SU-DHL-6 (cell line): ENCODE measurements around the gene NOS1AP.

Source experiments
- EZH2phosphoT487 ChIP-seq: fragments of 200-600 bp; sonication (generic), shearing (Covaris generic); conservative IDR thresholded peaks from 2 replicates; pipeline ENCODE4 v1.6.1; 2018; ENCODE audit warnings: mild to moderate bottlenecking, antibody characterized with exemption, low read length, moderate library complexity, mixed read lengths
- TF ChIP-seq, protein P1 (sequence below): fragments of 200-600 bp; sonication (generic); IDR thresholded peaks from one replicate; pipeline ENCODE4 v1.5.1; 2017; ENCODE audit warnings: antibody characterized with exemption, mild to moderate bottlenecking, low read length, moderate library complexity; ENCODE audit not compliant: insufficient read depth, poor library complexity, severe bottlenecking

DNA sequence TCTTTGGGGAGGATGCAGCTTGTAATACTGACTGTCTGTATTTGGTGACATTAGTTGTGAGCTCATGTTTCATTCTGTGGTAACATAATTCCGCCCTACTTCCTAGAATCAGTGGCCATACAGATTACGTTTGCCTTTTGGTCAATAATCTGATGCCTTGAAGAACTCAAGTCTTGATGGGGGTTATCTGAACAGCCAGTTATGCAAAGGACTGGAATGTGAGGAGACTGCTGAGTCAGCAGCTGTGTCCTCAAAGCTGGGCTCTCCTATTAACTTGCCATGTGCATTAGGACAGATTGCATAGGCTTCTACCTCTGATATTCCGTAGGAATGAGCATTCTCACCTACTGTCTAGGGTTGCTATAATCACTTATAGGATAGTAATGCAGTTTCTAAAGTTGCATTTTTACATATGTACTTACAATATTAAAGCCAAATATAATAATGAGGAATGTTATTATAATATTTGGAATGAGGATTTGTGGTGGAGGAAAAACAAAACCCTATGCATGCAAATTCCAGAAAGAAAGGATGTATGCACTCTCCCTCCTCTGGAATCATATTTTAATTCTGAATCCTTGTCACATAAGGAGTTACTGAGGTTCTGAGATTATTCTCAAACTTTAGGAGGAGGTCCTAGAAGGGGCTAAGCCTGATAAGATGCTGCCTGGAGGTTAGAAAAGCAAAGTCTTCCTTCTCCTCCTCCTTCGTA lies 116.0 kb downstream of the NOS1AP start:
- TF ChIP-seq, protein P1, sequence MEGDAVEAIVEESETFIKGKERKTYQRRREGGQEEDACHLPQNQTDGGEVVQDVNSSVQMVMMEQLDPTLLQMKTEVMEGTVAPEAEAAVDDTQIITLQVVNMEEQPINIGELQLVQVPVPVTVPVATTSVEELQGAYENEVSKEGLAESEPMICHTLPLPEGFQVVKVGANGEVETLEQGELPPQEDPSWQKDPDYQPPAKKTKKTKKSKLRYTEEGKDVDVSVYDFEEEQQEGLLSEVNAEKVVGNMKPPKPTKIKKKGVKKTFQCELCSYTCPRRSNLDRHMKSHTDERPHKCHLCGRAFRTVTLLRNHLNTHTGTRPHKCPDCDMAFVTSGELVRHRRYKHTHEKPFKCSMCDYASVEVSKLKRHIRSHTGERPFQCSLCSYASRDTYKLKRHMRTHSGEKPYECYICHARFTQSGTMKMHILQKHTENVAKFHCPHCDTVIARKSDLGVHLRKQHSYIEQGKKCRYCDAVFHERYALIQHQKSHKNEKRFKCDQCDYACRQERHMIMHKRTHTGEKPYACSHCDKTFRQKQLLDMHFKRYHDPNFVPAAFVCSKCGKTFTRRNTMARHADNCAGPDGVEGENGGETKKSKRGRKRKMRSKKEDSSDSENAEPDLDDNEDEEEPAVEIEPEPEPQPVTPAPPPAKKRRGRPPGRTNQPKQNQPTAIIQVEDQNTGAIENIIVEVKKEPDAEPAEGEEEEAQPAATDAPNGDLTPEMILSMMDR, result no peak
- no peak for TF ChIP-seq EZH2phosphoT487
